ENCODE data around the gene AUTS2. TPM values are rescaled to one million over a fixed set of nuclear protein-coding genes. Genes with fewer than 3 reads are reported as not detected.

AUTS2 gene
- total and polyA plus RNA-seq, 2 donors (not counting 1 experiment from before 2014, with no cell fraction given): 0.60 to 9.1 TPM

GRCh38 chr7:70434376-70434775 lies 836.1 kb downstream of the AUTS2 start:
- Histone ChIP-seq H3K4me2 (ENCODE audit: extremely low read depth, insufficient read depth, low read length) (no peak overlapping the region), H3K4me1 (ENCODE audit: control insufficient read depth, extremely low read depth, insufficient read depth, low read length) (no peaks in the 10 kb centered on the region), H3K9ac (ENCODE audit: insufficient read depth, low read length) (no peak overlapping the region), H4K20me1 (ENCODE audit: control insufficient read depth, extremely low read depth, insufficient read depth, low read length) (no peaks in the 10 kb centered on the region), H3K9me3 (ENCODE audit: control insufficient read depth, insufficient read depth, low read depth, low read length) (no peaks in the 10 kb centered on the region), H3K4me3 (replicated peaks in 1 of 4; ENCODE audit: control extremely low read depth in 1 of 4, insufficient read depth in 1 of 4, low read depth in 3 of 4, low read length in 4 of 4) (no peak overlapping the region), H2AFZ (ENCODE audit: low read length) (no peak overlapping the region), H3K36me3 (ENCODE audit: control insufficient read depth, insufficient read depth, low read length) (no peaks in the 10 kb centered on the region), H3K79me2 (ENCODE audit: control insufficient read depth, insufficient read depth, low read length) (no peaks in the 10 kb centered on the region), H3K27me3 (ENCODE audit: control insufficient read depth, insufficient read depth, low read length) (no peaks in the 10 kb centered on the region), H3K27ac (ENCODE audit: insufficient read depth, low read length) (no peak overlapping the region)
- no peak for DNase-seq (ENCODE audit: low read depth in 2 of 2)
- TF ChIP-seq CTCF (conservative IDR thresholded peaks at IDR 0.05 in 1 of 2, IDR thresholded peaks at IDR 0.05 in 1 of 2; ENCODE audit: low read depth in 1 of 2, low read length in 2 of 2) (peak in 1 of 2 donors; percentile 9), EZH2 (IDR thresholded peaks at IDR 0.05; ENCODE audit: low read length, missing control alignments) (no peak)

GRCh38 chr7:70434821-70435220 lies 836.5 kb downstream of the AUTS2 start:
- no peaks in the 10 kb centered on the region for H3K27me3 ChIP-seq (ENCODE audit: control insufficient read depth, insufficient read depth, low read length)
- H2AFZ ChIP-seq (ENCODE audit: low read length): no peak overlapping the region
- H3K79me2 ChIP-seq (ENCODE audit: control insufficient read depth, insufficient read depth, low read length): no peaks in the 10 kb centered on the region
- TF ChIP-seq EZH2 (IDR thresholded peaks at IDR 0.05; ENCODE audit: low read length, missing control alignments) (no peak), CTCF (conservative IDR thresholded peaks at IDR 0.05 in 1 of 2, IDR thresholded peaks at IDR 0.05 in 1 of 2; ENCODE audit: low read depth in 1 of 2, low read length in 2 of 2) (no peak)
- H4K20me1 ChIP-seq (ENCODE audit: control insufficient read depth, extremely low read depth, insufficient read depth, low read length): no peaks in the 10 kb centered on the region
- no peaks in the 10 kb centered on the region for H3K36me3 ChIP-seq (ENCODE audit: control insufficient read depth, insufficient read depth, low read length)
- no peak for DNase-seq (ENCODE audit: low read depth in 2 of 2)
- no peaks in the 10 kb centered on the region for H3K9me3 ChIP-seq (ENCODE audit: control insufficient read depth, insufficient read depth, low read depth, low read length)
- no peak overlapping the region for H3K27ac ChIP-seq (ENCODE audit: insufficient read depth, low read length)
- no peak overlapping the region for H3K4me3 ChIP-seq (replicated peaks in 1 of 4; ENCODE audit: control extremely low read depth in 1 of 4, insufficient read depth in 1 of 4, low read depth in 3 of 4, low read length in 4 of 4)
- no peak overlapping the region for H3K4me2 ChIP-seq (ENCODE audit: extremely low read depth, insufficient read depth, low read length)
- H3K9ac ChIP-seq (ENCODE audit: insufficient read depth, low read length): no peak overlapping the region
- no peaks in the 10 kb centered on the region for H3K4me1 ChIP-seq (ENCODE audit: control insufficient read depth, extremely low read depth, insufficient read depth, low read length)

GRCh38 chr7:70435634-70436033 lies 837.4 kb downstream of the AUTS2 start:
- Histone ChIP-seq H4K20me1 (ENCODE audit: control insufficient read depth, extremely low read depth, insufficient read depth, low read length) (no peaks in the 10 kb centered on the region), H3K9ac (ENCODE audit: insufficient read depth, low read length) (no peak overlapping the region), H3K4me3 (replicated peaks in 1 of 4; ENCODE audit: control extremely low read depth in 1 of 4, insufficient read depth in 1 of 4, low read depth in 3 of 4, low read length in 4 of 4) (no peak overlapping the region), H3K27me3 (ENCODE audit: control insufficient read depth, insufficient read depth, low read length) (no peaks in the 10 kb centered on the region), H3K27ac (ENCODE audit: insufficient read depth, low read length) (no peak overlapping the region), H3K4me1 (ENCODE audit: control insufficient read depth, extremely low read depth, insufficient read depth, low read length) (no peaks in the 10 kb centered on the region), H3K9me3 (ENCODE audit: control insufficient read depth, insufficient read depth, low read depth, low read length) (no peaks in the 10 kb centered on the region), H3K36me3 (ENCODE audit: control insufficient read depth, insufficient read depth, low read length) (no peaks in the 10 kb centered on the region), H3K79me2 (ENCODE audit: control insufficient read depth, insufficient read depth, low read length) (no peaks in the 10 kb centered on the region), H3K4me2 (ENCODE audit: extremely low read depth, insufficient read depth, low read length) (no peak overlapping the region), H2AFZ (ENCODE audit: low read length) (no peak overlapping the region)
- no peak for DNase-seq (ENCODE audit: low read depth in 2 of 2)
- no peak for TF ChIP-seq EZH2 (IDR thresholded peaks at IDR 0.05; ENCODE audit: low read length, missing control alignments)
- TF ChIP-seq CTCF (conservative IDR thresholded peaks at IDR 0.05 in 1 of 2, IDR thresholded peaks at IDR 0.05 in 1 of 2; ENCODE audit: low read depth in 1 of 2, low read length in 2 of 2): no peak
